K562 (cell line): ENCODE results near the gene UBE2E1. TPM values are rescaled to one million over a fixed set of nuclear protein-coding genes. Genes with fewer than 3 reads are reported as not detected.

Experiments
- CBFB ChIP-seq: sonication (generic); formaldehyde crosslinking; IDR thresholded peaks from 2 replicates; pipeline ENCODE4 v1.4.0; 2020; ENCODE audit warnings: mild to moderate bottlenecking, missing genetic modification reagents
- CC2D1A ChIP-seq: fragments of 450-650 bp; IDR thresholded peaks from 2 replicates; pipeline ENCODE4 v1.6.1; 2017; ENCODE audit warnings: mild to moderate bottlenecking
- IRF1 ChIP-seq: sonication (generic); formaldehyde crosslinking; IDR thresholded peaks from 2 replicates; pipeline ENCODE4 v1.8.0; 2022; ENCODE audit warnings: missing genetic modification reagents, mild to moderate bottlenecking, borderline replicate concordance
- KDM1A ChIP-seq, 2 experiments: fragments of 450-650 bp; IDR thresholded peaks; 2 replicates each; pipeline ENCODE4 v1.6.1; 2016; ENCODE audit warnings: mild to moderate bottlenecking in 2 of 2
- KLF1 ChIP-seq: fragments of 450-650 bp; IDR thresholded peaks from 2 replicates; pipeline ENCODE4 v1.6.1; 2016; ENCODE audit warnings: missing genetic modification characterization, missing compliant biosample characterization
- MCM5 ChIP-seq: fragments of 450-650 bp; IDR thresholded peaks from 2 replicates; pipeline ENCODE4 v1.6.1; 2016; ENCODE audit warnings: low read depth
- MGA ChIP-seq: fragments of 450-650 bp; IDR thresholded peaks from 2 replicates; pipeline ENCODE4 v1.6.1; 2016; ENCODE audit warnings: mild to moderate bottlenecking, moderate library complexity
- SAP30 ChIP-seq: fragments of 200-600 bp; sonication (generic); IDR thresholded peaks from 2 replicates; pipeline ENCODE4 v1.6.1; 2012; ENCODE audit warnings: borderline replicate concordance, low read depth, mild to moderate bottlenecking, moderate library complexity, low read length, control low read depth, inconsistent platforms; ENCODE audit not compliant: insufficient read depth, poor library complexity, severe bottlenecking
- TRIM28 ChIP-seq: fragments of 450-650 bp; IDR thresholded peaks from 2 replicates; pipeline ENCODE4 v1.6.1; 2017
- ZBTB2 ChIP-seq: fragments of 450-650 bp; IDR thresholded peaks from 2 replicates; pipeline ENCODE4 v1.6.1; 2016; ENCODE audit warnings: antibody characterized with exemption
- ZBTB33 ChIP-seq: sonication (generic); formaldehyde crosslinking; IDR thresholded peaks from 2 replicates; pipeline ENCODE4 v1.8.1; 2023; ENCODE audit warnings: mild to moderate bottlenecking, missing genetic modification reagents
- ZSCAN29 ChIP-seq: fragments of 450-650 bp; IDR thresholded peaks from 2 replicates; pipeline ENCODE4 v1.6.1; 2017
- polyA plus RNA-seq, 8 experiments: library from polyadenylated mRNA; depleted of rRNA in 4 of 8; stranded (reverse) in 5 of 8; unstranded in 3 of 8; fragments of >200 nt; fragmentation: Nextera tagmentation in 2 of 8; fragmentation: Illumina TruSeq in 1 of 8; extraction: Ambion mirVana in 2 of 8; extraction: Trizol in 1 of 8; gene quantifications; 2 replicates each; pipeline versions ENCODE4 v1.2.1 to v1.2.3, GENCODE V29; 2011 to 2014; ENCODE audit warnings: inconsistent platforms in 1 of 8, missing spikeins in 1 of 8
- total RNA-seq, 7 experiments: library from RNA; depleted of rRNA in 6 of 7; stranded (reverse); fragments of >200 nt in 6 of 7; fragmentation: Illumina TruSeq in 2 of 7; extraction: Trizol in 2 of 7; gene quantifications; 2 replicates each; pipeline versions ENCODE4 v1.2.1 to v1.2.3, GENCODE V29; 2011 to 2021; ENCODE audit warnings: low replicate concordance in 1 of 7

UBE2E1 gene
- total and polyA plus RNA-seq, 9 of the 15 experiments (the other 6 are each of a cell fraction or from before 2014, with no cell fraction given): 54.4 to 294 (median 165) TPM

GRCh38 chr3:23916152-23916885 is 110.6 kb downstream of the UBE2E1 start (continued):
- no peak for TF ChIP-seq ZBTB33 (CRISPR knock-in tag)
- TF ChIP-seq MGA: peak; percentile 91; the same call in 1 of the 2 replicates
- TF ChIP-seq CBFB (CRISPR knock-in tag): peak; percentile 84; the same call in 1 of the 2 replicates
- peak; percentile 72; the same call in 1 of the 2 replicates for TF ChIP-seq ZSCAN29
- peak; percentile 48; the same call in 1 of the 2 replicates for TF ChIP-seq CC2D1A
- TF ChIP-seq ZBTB2: peak; percentile 77
- no peak for TF ChIP-seq MCM5
- TF ChIP-seq KDM1A (IDR thresholded peaks at IDR 0.05): peak; percentile 2 to 27; a peak in 1 of 4 replicates
- TF ChIP-seq SAP30: peak; percentile 57
- 0 out of 2 replicates have a peak, but pooled peaks have one; percentile 1 for TF ChIP-seq KLF1 (tag)
- no peak for TF ChIP-seq TRIM28
- TF ChIP-seq IRF1 (CRISPR knock-in tag): no peak
